Fibroblast of lung (primary cell): ENCODE results near the gene NF1. TPM values are rescaled to one million over a fixed set of nuclear protein-coding genes. Genes with fewer than 3 reads are reported as not detected.

Experiments
- DNase-seq, 2 donors: peaks; one replicate each; pipeline versions ENCODE4 v3.0.0 to v3.0.0-alpha.2; 2010; ENCODE audit warnings: low read depth in 2 of 2
- H2AFZ ChIP-seq: 2 replicates; pipeline ENCODE4 v1.5.1; 2012; ENCODE audit warnings: low read length, control low read depth, inconsistent platforms
- H3K27ac ChIP-seq: 2 replicates; pipeline ENCODE4 v1.5.1; 2011; ENCODE audit warnings: low read length, control low read depth; ENCODE audit not compliant: insufficient read depth
- H3K27me3 ChIP-seq: 2 replicates; pipeline ENCODE4 v1.5.1; 2011; ENCODE audit warnings: mild to moderate bottlenecking, low read length; ENCODE audit not compliant: control insufficient read depth, insufficient read depth
- H3K36me3 ChIP-seq: 2 replicates; pipeline ENCODE4 v1.5.1; 2011; ENCODE audit warnings: low read length; ENCODE audit not compliant: control insufficient read depth, insufficient read depth
- H3K4me1 ChIP-seq: 2 replicates; pipeline ENCODE4 v1.5.1; 2011; ENCODE audit warnings: low read length; ENCODE audit not compliant: control insufficient read depth, insufficient read depth; ENCODE audit errors: extremely low read depth
- H3K4me2 ChIP-seq: 2 replicates; pipeline ENCODE4 v1.5.1; 2011; ENCODE audit warnings: low read length, control low read depth; ENCODE audit not compliant: insufficient read depth; ENCODE audit errors: extremely low read depth
- H3K4me3 ChIP-seq, 4 experiments: fragments of 200-600 bp in 1 of 4; sonication (generic) in 1 of 4; replicated peaks in 1 of 4; 2 replicates each; pipeline ENCODE4 v1.5.1; 2011 to 2016; ENCODE audit warnings: low read length in 4 of 4, low read depth in 3 of 4, mild to moderate bottlenecking in 3 of 4, control low read depth in 2 of 4, inconsistent platforms in 1 of 4, mixed read lengths in 1 of 4; ENCODE audit not compliant: insufficient read depth in 1 of 4; ENCODE audit errors: control extremely low read depth in 1 of 4
- H3K79me2 ChIP-seq: 2 replicates; pipeline ENCODE4 v1.5.1; 2012; ENCODE audit warnings: mild to moderate bottlenecking, low read length, inconsistent platforms; ENCODE audit not compliant: control insufficient read depth, insufficient read depth
- H3K9ac ChIP-seq: 2 replicates; pipeline ENCODE4 v1.5.1; 2011; ENCODE audit warnings: mild to moderate bottlenecking, low read length, control low read depth; ENCODE audit not compliant: insufficient read depth
- H3K9me3 ChIP-seq: 2 replicates; pipeline ENCODE4 v1.5.1; 2012; ENCODE audit warnings: low read depth, low read length; ENCODE audit not compliant: control insufficient read depth, insufficient read depth
- H4K20me1 ChIP-seq: 2 replicates; pipeline ENCODE4 v1.5.1; 2011; ENCODE audit warnings: low read length; ENCODE audit not compliant: control insufficient read depth, insufficient read depth; ENCODE audit errors: extremely low read depth
- CTCF ChIP-seq, 2 donors: IDR thresholded peaks in 1 of 2; conservative IDR thresholded peaks in 1 of 2; 1 replicate in 1 of 2; 2 replicates in 1 of 2; pipeline ENCODE4 v1.5.1; 2011 to 2012; ENCODE audit warnings: low read length in 2 of 2, control low read depth in 1 of 2, inconsistent platforms in 1 of 2, low read depth in 1 of 2, mild to moderate bottlenecking in 1 of 2
- EZH2 ChIP-seq: IDR thresholded peaks from 2 replicates; pipeline ENCODE4 v1.5.1; 2012; ENCODE audit warnings: low read length, control low read depth, mild to moderate bottlenecking; ENCODE audit errors: missing control alignments
- polyA plus RNA-seq, 2 donors: library from polyadenylated mRNA; depleted of rRNA in 1 of 2; stranded (reverse) in 1 of 2; unstranded in 1 of 2; fragments of >200 nt; gene quantifications; 2 replicates each; pipeline ENCODE4 v1.2.1, GENCODE V29; 2011 to 2012; ENCODE audit warnings: missing spikeins in 1 of 2
- total RNA-seq: library from RNA; depleted of rRNA; stranded (reverse); fragments of >200 nt; gene quantifications from 2 replicates; pipeline ENCODE4 v1.2.1, GENCODE V29; 2014

The NF1 gene
- total and polyA plus RNA-seq, 2 donors (not counting 1 experiment from before 2014, with no cell fraction given), result 52.8 to 78.8 TPM

- no peak for DNase-seq
- H2AFZ ChIP-seq, result no peak overlapping the region
- H3K4me1 ChIP-seq, result peaks cover 17% of the 10 kb centered on the region
- no peak overlapping the region for H3K4me3 ChIP-seq
- H3K36me3 ChIP-seq, result no peaks in the 10 kb centered on the region
- TF ChIP-seq CTCF (conservative IDR thresholded peaks at IDR 0.05 in 1 of 2, IDR thresholded peaks at IDR 0.05 in 1 of 2; ENCODE audit: low read depth in 1 of 2, low read length in 2 of 2), result no peak
- TF ChIP-seq EZH2, result no peak
- no peaks in the 10 kb centered on the region for H3K9me3 ChIP-seq
- no peaks in the 10 kb centered on the region for H3K79me2 ChIP-seq
- no peaks in the 10 kb centered on the region for H4K20me1 ChIP-seq
- H3K27me3 ChIP-seq, result no peaks in the 10 kb centered on the region
- no peak overlapping the region for H3K9ac ChIP-seq
- peak overlapping the region; percentile 5 for H3K4me2 ChIP-seq
- peak overlapping the region; percentile 37 for H3K27ac ChIP-seq
Observed at GRCh38 chr17:31251105-31251969, 156.6 kb downstream of the NF1 start.

- TF ChIP-seq CTCF (conservative IDR thresholded peaks at IDR 0.05 in 1 of 2, IDR thresholded peaks at IDR 0.05 in 1 of 2; ENCODE audit: low read depth in 1 of 2, low read length in 2 of 2), result no peak
- no peak for TF ChIP-seq EZH2
- Histone ChIP-seq H3K36me3 (no peaks in the 10 kb centered on the region), H3K4me2 (no peak overlapping the region), H3K27ac (no peak overlapping the region), H3K79me2 (no peaks in the 10 kb centered on the region), H4K20me1 (no peaks in the 10 kb centered on the region), H3K9me3 (no peaks in the 10 kb centered on the region), H3K4me3 (no peak overlapping the region), H3K27me3 (no peaks in the 10 kb centered on the region), H3K9ac (no peak overlapping the region), H2AFZ (no peak overlapping the region), H3K4me1 (peaks cover 17% of the 10 kb centered on the region)
- DNase-seq, result no peak
Observed at GRCh38 chr17:31251970-31252328, 157.2 kb downstream of the NF1 start.

GRCh38 chr17:31252741-31253140 is 158.0 kb downstream of the NF1 start:
- Histone ChIP-seq H4K20me1 (no peaks in the 10 kb centered on the region), H3K36me3 (no peaks in the 10 kb centered on the region), H3K9me3 (no peaks in the 10 kb centered on the region), H2AFZ (no peak overlapping the region), H3K27ac (no peak overlapping the region), H3K79me2 (no peaks in the 10 kb centered on the region), H3K4me2 (no peak overlapping the region), H3K27me3 (no peaks in the 10 kb centered on the region), H3K4me3 (no peak overlapping the region), H3K4me1 (peaks cover 17% of the 10 kb centered on the region), H3K9ac (no peak overlapping the region)
- TF ChIP-seq EZH2 (no peak), CTCF (conservative IDR thresholded peaks at IDR 0.05 in 1 of 2, IDR thresholded peaks at IDR 0.05 in 1 of 2; ENCODE audit: low read depth in 1 of 2, low read length in 2 of 2) (no peak)
- no peak for DNase-seq
